H1 (cell line): Measurements from ENCODE around the gene CEL. TPM values are rescaled to one million over a fixed set of nuclear protein-coding genes. Genes with fewer than 3 reads are reported as not detected.

ENCODE experiments used
- CTCF ChIA-PET: fragments of 300-600 bp; sonication (Branson Sonifier 250); formaldehyde crosslinking; loops from one replicate; lab custom pipeline; 2021; ENCODE audit not compliant: partially characterized antibody; lab: Charles Lee
- POLR2A ChIA-PET: fragments of 300-600 bp; sonication (Branson Sonifier 250); formaldehyde crosslinking; loops from one replicate; lab custom pipeline; 2021; ENCODE audit warnings: inconsistent platforms; ENCODE audit not compliant: partially characterized antibody; lab: Charles Lee
- DNase-seq, 2 experiments: peaks; one replicate each; pipeline versions ENCODE4 v3.0.0 to v3.0.0-alpha.2; 2010 to 2022; ENCODE audit warnings: low spot score in 2 of 2, low read depth in 1 of 2, mixed read lengths in 1 of 2
- FAIRE-seq: peaks from 2 replicates; lab custom pipeline; 2011; peaks lifted over from hg19 to GRCh38; lab: Jason Lieb, UNC
- H2AFZ ChIP-seq: 2 replicates; pipeline ENCODE4 v1.8.1; 2012; ENCODE audit warnings: low read length, inconsistent platforms
- H2AK5ac ChIP-seq: 2 replicates; pipeline ENCODE4 v1.6.1; 2013; ENCODE audit warnings: low read depth, low read length
- H2BK120ac ChIP-seq: replicated peaks from 2 replicates; pipeline ENCODE3; 2013; ENCODE audit warnings: low read depth, low read length, inconsistent platforms
- H2BK12ac ChIP-seq: 2 replicates; pipeline ENCODE4 v1.6.1; 2013; ENCODE audit warnings: low read depth, low read length
- H2BK15ac ChIP-seq: 2 replicates; pipeline ENCODE4 v1.6.1; 2013; ENCODE audit warnings: low read length
- H2BK20ac ChIP-seq: 2 replicates; pipeline ENCODE4 v1.6.1; 2013; ENCODE audit warnings: low read length
- H2BK5ac ChIP-seq: 2 replicates; pipeline ENCODE4 v1.6.1; 2013; ENCODE audit warnings: low read depth, low read length
- H3K14ac ChIP-seq: 2 replicates; pipeline ENCODE4 v1.6.1; 2013; ENCODE audit warnings: inconsistent platforms; ENCODE audit not compliant: insufficient read length
- H3K18ac ChIP-seq: 2 replicates; pipeline ENCODE4 v1.6.1; 2013; ENCODE audit warnings: low read length; ENCODE audit errors: extremely low read depth
- H3K23ac ChIP-seq: 2 replicates; pipeline ENCODE4 v1.6.1; 2013; ENCODE audit warnings: inconsistent platforms; ENCODE audit not compliant: insufficient read length
- H3K23me2 ChIP-seq: 2 replicates; pipeline ENCODE4 v1.6.1; 2013; ENCODE audit warnings: low read depth, low read length
- H3K27ac ChIP-seq: 2 replicates; pipeline ENCODE4 v1.6.1; 2011; ENCODE audit warnings: low read depth, low read length, inconsistent platforms
- H3K27me3 ChIP-seq, 4 experiments: replicated peaks in 1 of 4; 1 replicate in 1 of 4; 2 replicates in 3 of 4; pipeline versions ENCODE4 v1.6.1 to v1.8.1; 2011 to 2013; ENCODE audit warnings: low read length in 3 of 4, mild to moderate bottlenecking in 3 of 4, inconsistent platforms in 2 of 4, mixed read lengths in 2 of 4, moderate library complexity in 1 of 4; ENCODE audit not compliant: control insufficient read depth in 3 of 4, insufficient read depth in 3 of 4; ENCODE audit errors: extremely low read depth in 1 of 4
- H3K36me3 ChIP-seq, 4 experiments: 2 replicates each; pipeline versions ENCODE4 v1.6.1 to v1.8.1; 2011 to 2013; ENCODE audit warnings: mild to moderate bottlenecking in 4 of 4, low read length in 3 of 4, moderate library complexity in 2 of 4, control low read depth in 1 of 4, inconsistent platforms in 1 of 4; ENCODE audit not compliant: insufficient read depth in 4 of 4, control insufficient read depth in 2 of 4
- H3K4ac ChIP-seq: replicated peaks from 2 replicates; pipeline ENCODE3; 2013; ENCODE audit warnings: low read length, low read depth, mixed read lengths, inconsistent platforms; ENCODE audit not compliant: insufficient read length
- H3K4me1 ChIP-seq, 4 experiments: replicated peaks in 1 of 4; 1 replicate in 1 of 4; 2 replicates in 3 of 4; pipeline versions ENCODE4 v1.6.1 to v1.8.1; 2011 to 2013; ENCODE audit warnings: low read length in 3 of 4, inconsistent platforms in 2 of 4, mixed read lengths in 1 of 4; ENCODE audit not compliant: insufficient read depth in 4 of 4, control insufficient read depth in 3 of 4
- H3K4me2 ChIP-seq, 2 experiments: 2 replicates each; pipeline versions ENCODE4 v1.6.1 to v1.8.1; 2011 to 2013; ENCODE audit warnings: low read depth in 2 of 2, low read length in 2 of 2, control low read depth in 1 of 2, inconsistent platforms in 1 of 2, mild to moderate bottlenecking in 1 of 2; ENCODE audit not compliant: insufficient read depth in 1 of 2
- H3K4me3 ChIP-seq, 4 experiments: fragments of 200-600, 300-600 bp in 1 of 4; sonication (generic), shearing (Covaris generic), sonication (Bioruptor Twin) in 1 of 4; 2 replicates each; pipeline versions ENCODE4 v1.5.1 to v1.8.1; 2011 to 2016; ENCODE audit warnings: low read length in 4 of 4, low read depth in 3 of 4, control low read depth in 2 of 4, inconsistent platforms in 2 of 4, mild to moderate bottlenecking in 2 of 4, mixed read lengths in 1 of 4, moderate library complexity in 1 of 4; ENCODE audit not compliant: insufficient read depth in 2 of 4; ENCODE audit errors: extremely low read depth in 1 of 4
- H3K56ac ChIP-seq: replicated peaks from 2 replicates; pipeline ENCODE3; 2013; ENCODE audit warnings: low read depth, mild to moderate bottlenecking, mixed read lengths, low read length, inconsistent platforms; ENCODE audit not compliant: insufficient read length
- H3K79me1 ChIP-seq: 2 replicates; pipeline ENCODE4 v1.6.1; 2013; ENCODE audit warnings: low read depth, low read length, control low read depth
- H3K79me2 ChIP-seq, 2 experiments: 2 replicates each; pipeline versions ENCODE4 v1.6.1 to v1.8.1; 2012 to 2013; ENCODE audit warnings: low read length in 2 of 2, mild to moderate bottlenecking in 2 of 2, inconsistent platforms in 1 of 2; ENCODE audit not compliant: insufficient read depth in 2 of 2, control insufficient read depth in 1 of 2
- H3K9ac ChIP-seq, 4 experiments: replicated peaks in 1 of 4; 1 replicate in 1 of 4; 2 replicates in 3 of 4; pipeline versions ENCODE4 v1.6.1 to v1.8.1; 2011 to 2013; ENCODE audit warnings: low read depth in 3 of 4, low read length in 3 of 4, control low read depth in 2 of 4, mild to moderate bottlenecking in 2 of 4, moderate library complexity in 2 of 4, inconsistent platforms in 1 of 4; ENCODE audit errors: extremely low read depth in 1 of 4
- H3K9me3 ChIP-seq, 2 experiments: 2 replicates each; pipeline versions ENCODE4 v1.6.1 to v1.8.1; 2012 to 2013; ENCODE audit warnings: mild to moderate bottlenecking in 2 of 2, moderate library complexity in 2 of 2, control low read depth in 1 of 2, inconsistent platforms in 1 of 2, low read depth in 1 of 2, low read length in 1 of 2, mixed read lengths in 1 of 2; ENCODE audit not compliant: insufficient read depth in 2 of 2
- H4K20me1 ChIP-seq, 2 experiments: replicated peaks in 1 of 2; 2 replicates each; pipeline versions ENCODE3 to v1.8.1; 2011 to 2013; ENCODE audit warnings: inconsistent platforms in 2 of 2, low read length in 2 of 2, mild to moderate bottlenecking in 1 of 2; ENCODE audit not compliant: insufficient read depth in 2 of 2, control insufficient read depth in 1 of 2
- H4K5ac ChIP-seq: 2 replicates; pipeline ENCODE4 v1.6.1; 2013; ENCODE audit warnings: low read length, low read depth, mixed read lengths, inconsistent platforms; ENCODE audit not compliant: insufficient read length
- H4K8ac ChIP-seq: 2 replicates; pipeline ENCODE4 v1.8.0; 2013; ENCODE audit warnings: mild to moderate bottlenecking, moderate library complexity, low read length, inconsistent platforms; ENCODE audit not compliant: insufficient read depth; ENCODE audit errors: extremely low read depth
- H4K91ac ChIP-seq: replicated peaks from 2 replicates; pipeline ENCODE3; 2013; ENCODE audit warnings: low read length, mixed read lengths, inconsistent platforms; ENCODE audit not compliant: insufficient read length
- CHD1 ChIP-seq: IDR thresholded peaks from 2 replicates; pipeline ENCODE4 v1.6.1; 2012; ENCODE audit warnings: low read depth, low read length, improper control_type of control experiment
- KDM4A ChIP-seq: IDR thresholded peaks from one replicate; pipeline ENCODE4 v1.7.1; 2012; ENCODE audit warnings: low read depth, mild to moderate bottlenecking, moderate library complexity, low read length, inconsistent platforms; ENCODE audit not compliant: severe bottlenecking
- MAFK ChIP-seq: IDR thresholded peaks from 2 replicates; pipeline ENCODE4 v1.6.1; 2012; ENCODE audit warnings: low read depth, mild to moderate bottlenecking, improper control_type of control experiment, low read length
- MAX ChIP-seq: IDR thresholded peaks from 2 replicates; pipeline ENCODE4 v1.6.1; 2012; ENCODE audit warnings: inconsistent platforms
- PHF8 ChIP-seq: fragments of 200-600 bp; sonication (generic); conservative IDR thresholded peaks from 2 replicates; pipeline ENCODE4 v1.7.1; 2012; ENCODE audit warnings: low read depth, mild to moderate bottlenecking, inconsistent platforms, low read length, moderate library complexity
- POLR2AphosphoS5 ChIP-seq: IDR thresholded peaks from 2 replicates; pipeline ENCODE4 v1.6.1; 2011; ENCODE audit warnings: low read depth, low read length
- RXRA ChIP-seq: IDR thresholded peaks from 2 replicates; pipeline ENCODE4 v1.6.1; 2011; ENCODE audit warnings: low read depth, mild to moderate bottlenecking, low read length, moderate library complexity; ENCODE audit not compliant: insufficient read depth
- SIRT6 ChIP-seq: IDR thresholded peaks from one replicate; pipeline ENCODE4 v1.7.1; 2012; ENCODE audit warnings: low read length, inconsistent platforms
- TBP ChIP-seq: IDR thresholded peaks from 2 replicates; pipeline ENCODE4 v1.6.1; 2011; ENCODE audit warnings: low read depth, low read length, improper control_type of control experiment
- WGBS, 2 experiments: shearing (Covaris generic) in 1 of 2; methylation state at CpG; one replicate each; pipeline versions ENCODE4 v1.1.6 to v1.1.7; 2013 to 2015; ENCODE audit warnings: low lambda C conversion rate in 2 of 2, mixed read lengths in 2 of 2, inconsistent platforms in 1 of 2, low coverage in 1 of 2, missing lambda C conversion rate in 1 of 2; ENCODE audit not compliant: insufficient replicate concordance in 2 of 2, insufficient coverage in 1 of 2, insufficient read length in 1 of 2; ENCODE audit errors: extremely low coverage in 1 of 2, missing lambda C conversion rate in 1 of 2; 5-methylcytosine and 5-hydroxymethylcytosine counted together
- polyA plus RNA-seq, 7 experiments: library from polyadenylated mRNA; depleted of rRNA in 3 of 7; stranded (reverse) in 5 of 7; unstranded in 2 of 7; fragments of >200 nt in 5 of 7; fragments of 200-250 nt in 2 of 7; gene quantifications; 1 replicate in 5 of 7; 2 replicates in 1 of 7; 4 replicates in 1 of 7; pipeline versions ENCODE4 v1.2.1 to v1.2.3, GENCODE V29; 2011 to 2013; ENCODE audit warnings: missing spikeins in 2 of 7, mixed read lengths in 2 of 7
- total RNA-seq: library from RNA; stranded (reverse); fragmentation: NEBNext Ultra II Directional; extraction: Animal tissue kit (Norgen Biotek cat#: 25700); gene quantifications from 2 replicates; pipeline ENCODE4 v1.2.1, GENCODE V29; 2021

The CEL gene
- total and polyA plus RNA-seq, 2 of the 8 experiments (the other 6 are each of a cell fraction or from before 2014, with no cell fraction given): 1.8 to 3.4 TPM

DNA sequence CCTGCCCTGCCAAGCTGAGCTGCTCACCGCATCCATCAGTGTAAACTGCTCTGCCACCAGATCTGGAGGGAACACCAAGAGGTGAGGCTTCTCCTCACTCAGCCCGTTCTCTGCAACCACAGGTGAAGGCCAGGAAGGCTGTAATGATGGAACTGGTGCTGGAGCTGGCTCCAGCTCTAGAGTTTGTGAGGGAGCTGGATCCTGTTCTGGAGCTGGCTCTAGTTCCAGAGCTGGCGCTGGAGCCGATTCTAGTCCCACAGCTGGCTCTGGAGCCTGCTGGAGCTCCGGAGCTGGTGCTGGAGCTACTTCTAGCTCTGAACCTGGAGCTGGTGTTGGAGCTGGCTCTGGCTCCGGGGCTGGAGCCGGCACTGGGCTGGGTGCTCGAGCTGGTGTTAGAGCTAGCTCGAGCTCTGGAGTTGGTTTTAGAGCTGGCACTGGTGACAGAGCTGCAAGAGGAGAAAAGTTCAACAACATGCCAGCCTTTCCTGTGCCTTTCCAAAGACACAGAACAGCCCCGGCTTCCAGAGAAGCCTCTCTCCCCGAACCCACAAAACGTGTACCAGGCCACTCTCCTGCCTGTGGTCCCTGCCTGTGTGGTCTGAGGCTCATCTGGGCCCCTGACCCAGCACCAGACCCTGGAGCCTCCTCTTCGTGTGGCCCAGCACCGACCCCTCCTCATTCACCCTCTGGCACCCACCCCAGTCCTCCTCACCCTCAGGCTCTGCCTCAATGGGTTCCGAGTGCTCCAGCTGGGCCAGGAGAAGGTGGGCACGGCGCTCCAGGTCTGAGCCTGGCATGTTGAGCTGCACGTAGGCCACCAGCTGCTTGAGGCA is 46.4 kb downstream of the CEL start:
- peaks cover 5 to 14% of the 10 kb centered on the region in 2 experiments for H4K20me1 ChIP-seq
- H3K18ac ChIP-seq: no peak overlapping the region
- H3K4me3 ChIP-seq: no peak overlapping the region
- no peak overlapping the region for H4K8ac ChIP-seq
- peaks cover 2 to 7% (median 5%) of the 10 kb centered on the region in 4 experiments; a peak in 5 of 8 replicates for H3K36me3 ChIP-seq
- H4K91ac ChIP-seq: no peak overlapping the region
- no peak overlapping the region for H2BK120ac ChIP-seq
- H3K4me1 ChIP-seq: peaks cover 0 to 8% (median 3%) of the 10 kb centered on the region in 4 experiments; a peak in 3 of 7 replicates
- no peak overlapping the region for H2AFZ ChIP-seq
- no peak overlapping the region for H2BK20ac ChIP-seq
- 96% methylated on average over 18 of the region's 18 CpGs; no CpG with 5 or more reads in 1 of the 2 experiments for WGBS, 2 experiments
- H3K27ac ChIP-seq: no peak overlapping the region
- H2BK12ac ChIP-seq: no peak overlapping the region
- CTCF ChIA-PET: interaction anchor here (0.9 to 19.3 kb wide), 11 partner anchors 9 to 129 kb away, joined by 3 to 337 read pairs (median 5); partner anchors contain the start of gene GFI1B
- TF ChIP-seq RXRA (no peak), SIRT6 (no peak), TBP (no peak), POLR2AphosphoS5 (no peak), MAFK (no peak), PHF8 (no peak), CHD1 (no peak), MAX (no peak), KDM4A (no peak)
- H3K79me2 ChIP-seq: no peaks in the 10 kb centered on the region
- H2AK5ac ChIP-seq: no peak overlapping the region
- no peak for DNase-seq
- no peaks in the 10 kb centered on the region for H3K79me1 ChIP-seq
- H4K5ac ChIP-seq: no peak overlapping the region
- H3K27me3 ChIP-seq: no peaks in the 10 kb centered on the region
- POLR2A ChIA-PET: interaction anchor here (0.8 to 1.4 kb wide), 2 partner anchors 77 to 240 kb away, joined by 3 read pairs; partner anchors contain the start of genes GTF3C5, MED22 and RPL7A
- no peak overlapping the region for H3K9ac ChIP-seq
- no peak overlapping the region for H3K4me2 ChIP-seq
- no peaks in the 10 kb centered on the region for H3K9me3 ChIP-seq
- no peak for FAIRE-seq
- H3K23ac ChIP-seq: no peak overlapping the region
- H3K56ac ChIP-seq: no peak overlapping the region
- no peak overlapping the region for H2BK5ac ChIP-seq
- H3K23me2 ChIP-seq: no peaks in the 10 kb centered on the region
- H3K14ac ChIP-seq: no peak overlapping the region
- H2BK15ac ChIP-seq: no peak overlapping the region
- H3K4ac ChIP-seq: no peak overlapping the region
